Retinal pigment epithelial cell (primary cell): ENCODE results near the gene CCNQ.
A peak's percentile ranks its signal among the peaks of the same experiment; 100 is the strongest.

Experiments
- DNase-seq: peaks from one replicate; pipeline ENCODE4 v3.0.0-alpha.2; 2010; ENCODE audit warnings: low read depth
- H3K4me3 ChIP-seq: 2 replicates; pipeline ENCODE4 v1.5.1; 2011; ENCODE audit warnings: mild to moderate bottlenecking, low read length, control low read depth, moderate library complexity
- TF ChIP-seq, protein P1 (sequence below): conservative IDR thresholded peaks from 2 replicates; pipeline ENCODE4 v1.5.1; 2011; ENCODE audit warnings: low read depth, low read length, control low read depth, inconsistent platforms

Gene CCNQ

DNA sequence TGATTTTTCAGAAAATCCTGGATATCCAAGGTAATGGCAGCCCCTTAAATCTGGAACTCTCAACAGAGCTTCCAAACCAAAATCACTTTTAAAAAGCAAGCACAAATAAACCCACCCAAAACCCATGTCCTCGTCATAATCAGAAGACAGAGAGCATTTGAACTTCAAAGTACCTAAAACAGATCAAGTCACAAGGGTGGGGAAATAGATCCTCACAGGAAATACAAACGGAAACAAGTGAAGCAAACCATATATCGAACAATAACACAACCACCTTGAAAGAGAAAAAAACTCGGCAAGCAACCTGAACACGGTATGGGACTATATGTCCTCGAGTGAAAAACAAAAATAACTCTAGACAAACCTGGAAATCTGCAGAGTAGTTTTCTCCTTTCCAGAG, 15.9 kb upstream of the CCNQ start:
- H3K4me3 ChIP-seq = no peak overlapping the region
- DNase-seq = no peak
- TF ChIP-seq, protein P1, sequence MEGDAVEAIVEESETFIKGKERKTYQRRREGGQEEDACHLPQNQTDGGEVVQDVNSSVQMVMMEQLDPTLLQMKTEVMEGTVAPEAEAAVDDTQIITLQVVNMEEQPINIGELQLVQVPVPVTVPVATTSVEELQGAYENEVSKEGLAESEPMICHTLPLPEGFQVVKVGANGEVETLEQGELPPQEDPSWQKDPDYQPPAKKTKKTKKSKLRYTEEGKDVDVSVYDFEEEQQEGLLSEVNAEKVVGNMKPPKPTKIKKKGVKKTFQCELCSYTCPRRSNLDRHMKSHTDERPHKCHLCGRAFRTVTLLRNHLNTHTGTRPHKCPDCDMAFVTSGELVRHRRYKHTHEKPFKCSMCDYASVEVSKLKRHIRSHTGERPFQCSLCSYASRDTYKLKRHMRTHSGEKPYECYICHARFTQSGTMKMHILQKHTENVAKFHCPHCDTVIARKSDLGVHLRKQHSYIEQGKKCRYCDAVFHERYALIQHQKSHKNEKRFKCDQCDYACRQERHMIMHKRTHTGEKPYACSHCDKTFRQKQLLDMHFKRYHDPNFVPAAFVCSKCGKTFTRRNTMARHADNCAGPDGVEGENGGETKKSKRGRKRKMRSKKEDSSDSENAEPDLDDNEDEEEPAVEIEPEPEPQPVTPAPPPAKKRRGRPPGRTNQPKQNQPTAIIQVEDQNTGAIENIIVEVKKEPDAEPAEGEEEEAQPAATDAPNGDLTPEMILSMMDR = no peak

DNA sequence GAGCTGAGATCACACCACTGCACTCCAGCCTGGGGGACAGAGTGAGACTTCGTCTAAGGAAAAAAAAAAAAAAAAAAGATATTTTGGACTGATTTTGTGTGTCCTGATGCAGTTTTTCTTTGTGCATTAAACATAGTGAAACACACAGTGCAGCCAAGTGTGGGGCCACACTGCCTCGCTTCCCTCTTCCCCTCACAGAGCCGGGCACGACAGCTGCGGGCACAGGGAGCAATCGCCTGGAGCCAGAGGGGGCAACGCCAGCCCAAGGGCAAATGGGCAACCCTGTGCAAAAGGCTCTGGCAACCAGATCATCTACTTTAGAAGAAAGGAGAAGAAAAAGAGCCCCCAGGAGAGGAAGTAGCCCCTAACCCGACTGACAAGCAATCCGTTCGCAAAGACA, 13.5 kb upstream of the CCNQ start:
- no peak for DNase-seq
- TF ChIP-seq, protein P1 = no peak
- no peak overlapping the region for H3K4me3 ChIP-seq

DNA sequence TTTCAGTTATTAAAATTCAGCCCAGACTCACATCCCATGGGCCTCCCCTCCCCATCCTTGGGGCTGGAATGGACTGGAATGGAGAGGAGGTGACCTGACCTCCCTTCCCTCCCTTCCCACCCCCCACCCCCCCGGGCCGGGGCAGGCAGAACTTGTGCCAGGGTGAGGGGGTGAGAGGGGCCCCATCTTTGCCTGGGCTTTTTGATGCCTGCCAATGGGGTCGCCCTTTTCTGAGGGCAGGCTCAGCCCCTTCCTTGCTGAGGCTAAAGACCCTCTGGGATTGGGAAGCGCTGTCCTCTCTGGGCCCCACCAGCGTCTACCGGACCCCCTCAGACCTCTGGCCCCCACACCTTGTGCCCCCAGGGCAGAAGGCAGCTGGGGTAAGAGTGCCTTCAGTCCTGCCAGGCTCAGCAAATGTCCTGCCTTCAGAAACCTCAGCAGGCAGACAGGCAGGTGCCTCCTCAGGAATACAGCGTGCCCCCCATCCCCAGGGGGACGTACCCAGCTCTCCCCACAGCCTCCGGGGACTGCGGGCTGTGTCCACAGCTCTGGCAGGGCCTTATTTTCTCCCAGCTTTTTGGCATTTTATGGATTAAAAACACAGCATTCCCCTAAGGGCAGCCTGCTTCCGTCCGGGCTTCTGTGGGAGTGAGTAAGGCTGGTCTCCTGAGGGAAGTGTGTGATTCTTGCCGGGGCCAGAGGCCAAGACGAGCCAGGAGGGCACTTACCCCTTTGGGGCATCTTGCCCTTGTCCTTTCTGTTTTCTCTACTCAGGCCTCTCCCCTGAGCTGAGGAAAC, 12.6 kb upstream of the CCNQ start:
- TF ChIP-seq, protein P1 = no peak
- H3K4me3 ChIP-seq = no peak overlapping the region
- DNase-seq = no peak

DNA sequence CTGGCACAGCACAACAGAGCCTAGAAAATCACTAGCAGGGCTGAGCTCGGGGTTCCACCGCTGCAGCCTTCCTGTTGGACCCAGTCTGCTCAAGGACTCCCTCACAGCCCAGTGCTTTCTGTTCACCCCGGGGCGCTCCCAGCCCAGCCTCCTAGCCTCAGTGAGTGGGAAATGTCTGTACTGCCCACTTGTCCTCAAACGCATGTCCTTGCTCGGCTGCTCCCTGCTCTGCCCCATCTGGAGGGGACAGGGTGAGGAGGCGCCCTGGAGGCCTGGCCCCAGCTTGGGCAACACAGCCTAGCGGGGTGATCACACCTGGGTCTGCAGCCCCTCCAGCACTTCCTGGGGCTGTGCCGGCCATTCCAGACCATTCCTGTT, 11.9 kb upstream of the CCNQ start:
- H3K4me3 ChIP-seq = no peak overlapping the region
- TF ChIP-seq, protein P1 = no peak
- no peak for DNase-seq

DNA sequence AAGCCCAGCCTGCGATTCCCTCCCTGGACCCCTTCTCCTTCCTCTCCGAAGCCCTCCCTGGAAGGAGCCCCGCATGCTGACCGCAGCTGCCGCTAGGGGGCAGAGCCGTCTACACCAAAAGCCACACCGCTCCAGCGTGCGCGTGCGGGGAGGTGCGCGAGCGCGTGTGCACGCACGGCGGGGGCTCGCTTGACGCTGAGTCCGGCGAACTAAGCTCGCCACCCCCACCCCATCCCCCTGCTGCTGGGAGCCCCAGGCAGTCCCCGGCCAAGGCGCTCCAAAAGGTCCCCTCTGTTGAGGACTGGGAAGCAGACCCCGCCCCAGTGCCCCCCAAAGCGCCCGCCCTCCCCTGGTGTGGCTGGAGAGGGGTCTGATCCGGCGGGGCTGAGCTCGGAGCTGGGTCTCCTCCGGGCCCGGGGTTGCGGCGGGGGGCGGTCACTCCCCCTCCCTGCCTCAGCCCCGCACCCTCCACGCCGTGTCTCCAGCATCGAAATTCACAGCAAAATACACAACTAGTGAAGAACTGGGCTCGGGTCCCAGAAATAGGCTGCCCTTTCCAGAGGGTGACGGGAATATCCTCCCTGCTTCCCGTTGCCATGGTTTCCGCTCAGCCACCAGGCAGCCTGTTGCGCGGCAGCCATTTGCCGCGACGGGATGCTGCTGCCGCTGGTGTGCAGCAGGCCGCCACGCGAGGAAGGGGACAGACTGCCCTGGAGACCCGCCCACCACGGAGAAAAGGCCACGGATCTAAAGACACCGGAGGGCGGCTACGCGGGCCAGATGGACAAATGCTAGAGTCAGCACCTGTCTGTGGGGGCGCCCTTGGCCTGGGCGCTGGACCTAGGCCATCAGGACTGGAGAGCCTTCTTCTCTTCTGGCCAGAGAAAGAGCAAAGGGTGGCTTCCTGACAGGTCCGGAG, 11.2 kb upstream of the CCNQ start:
- DNase-seq = no peak
- TF ChIP-seq, protein P1 = peak; percentile 76
- H3K4me3 ChIP-seq = peak overlapping the region; percentile 38

DNA sequence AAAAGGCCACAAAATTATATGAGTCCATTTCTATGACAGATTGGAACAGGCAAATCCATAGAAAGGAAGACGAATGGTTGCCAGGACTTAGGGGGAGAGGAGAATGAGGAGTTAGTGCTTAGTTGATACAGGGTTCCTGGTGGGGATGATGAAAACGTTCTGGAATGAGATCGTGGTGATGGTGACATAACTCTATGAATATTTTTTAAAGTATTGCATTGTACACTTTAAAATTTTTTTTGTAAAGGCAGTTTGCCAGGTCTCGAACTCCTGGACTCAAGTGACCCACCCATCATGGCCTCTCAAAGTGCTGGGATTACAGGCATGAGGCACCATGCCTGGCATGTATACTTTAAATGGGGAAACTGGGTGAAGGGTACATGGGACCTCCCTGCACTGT, 9.9 kb upstream of the CCNQ start:
- no peak for DNase-seq
- H3K4me3 ChIP-seq = no peak overlapping the region
- TF ChIP-seq, protein P1 = no peak
